Omental fat pad (tissue), 4 donors: ENCODE data around the gene SGMS1. TPM values are rescaled to one million over a fixed set of nuclear protein-coding genes. Genes with fewer than 3 reads are reported as not detected.
"Not testable (repeated sequence)": the region's sequence is repeated elsewhere in the genome, so short reads cannot be mapped to it uniquely, and the experiment has no call there.

Experiments
- ATAC-seq: fragments of 150-250 bp; one replicate; pipeline ENCODE4 v1.9.1; 2016; ENCODE audit warnings: mild to moderate bottlenecking, moderate library complexity; ENCODE audit not compliant: low FRiP score
- DNase-seq: peaks from one replicate; pipeline ENCODE4 v3.0.0-alpha.2; 2019; ENCODE audit warnings: low spot score
- total RNA-seq, 4 donors: library from RNA; depleted of rRNA; stranded (reverse); fragments of >200 nt; gene quantifications; one replicate each; pipeline ENCODE4 v1.1.0, GENCODE V29; 2016
- TF ChIP-seq, protein P1 (sequence below), 3 donors: fragments of 450-650 bp; IDR thresholded peaks; one replicate each; pipeline ENCODE4 v1.5.1; 2016 to 2017; ENCODE audit warnings: antibody characterized with exemption in 3 of 3, mild to moderate bottlenecking in 3 of 3, moderate library complexity in 2 of 3

Gene SGMS1
- total RNA-seq, 4 donors from 2014 or later = 82.5 to 136 (median 96.4) TPM

DNA sequence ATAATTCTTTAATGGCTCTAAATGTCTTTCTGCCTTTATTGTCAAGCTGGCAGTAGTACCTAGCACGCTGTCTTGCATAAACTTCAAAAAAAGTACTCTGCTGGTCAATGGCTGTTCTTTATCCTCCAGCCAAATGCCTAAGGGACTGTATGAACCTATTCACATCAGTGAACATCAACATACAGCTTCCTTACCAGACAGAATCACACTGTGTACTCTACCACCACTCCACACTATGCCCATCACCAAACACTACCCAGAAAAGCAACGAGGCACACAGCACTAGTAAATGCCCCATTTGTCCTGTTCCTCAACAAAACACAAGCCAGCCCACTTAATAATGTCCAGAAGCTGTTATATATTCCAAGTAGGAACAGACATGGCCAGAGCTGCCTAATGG, 127.5 kb downstream of the SGMS1 start:
- TF ChIP-seq, protein P1, sequence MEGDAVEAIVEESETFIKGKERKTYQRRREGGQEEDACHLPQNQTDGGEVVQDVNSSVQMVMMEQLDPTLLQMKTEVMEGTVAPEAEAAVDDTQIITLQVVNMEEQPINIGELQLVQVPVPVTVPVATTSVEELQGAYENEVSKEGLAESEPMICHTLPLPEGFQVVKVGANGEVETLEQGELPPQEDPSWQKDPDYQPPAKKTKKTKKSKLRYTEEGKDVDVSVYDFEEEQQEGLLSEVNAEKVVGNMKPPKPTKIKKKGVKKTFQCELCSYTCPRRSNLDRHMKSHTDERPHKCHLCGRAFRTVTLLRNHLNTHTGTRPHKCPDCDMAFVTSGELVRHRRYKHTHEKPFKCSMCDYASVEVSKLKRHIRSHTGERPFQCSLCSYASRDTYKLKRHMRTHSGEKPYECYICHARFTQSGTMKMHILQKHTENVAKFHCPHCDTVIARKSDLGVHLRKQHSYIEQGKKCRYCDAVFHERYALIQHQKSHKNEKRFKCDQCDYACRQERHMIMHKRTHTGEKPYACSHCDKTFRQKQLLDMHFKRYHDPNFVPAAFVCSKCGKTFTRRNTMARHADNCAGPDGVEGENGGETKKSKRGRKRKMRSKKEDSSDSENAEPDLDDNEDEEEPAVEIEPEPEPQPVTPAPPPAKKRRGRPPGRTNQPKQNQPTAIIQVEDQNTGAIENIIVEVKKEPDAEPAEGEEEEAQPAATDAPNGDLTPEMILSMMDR (IDR thresholded peaks at IDR 0.05) = no peak
- no peak for DNase-seq
- ATAC-seq = no peak

DNA sequence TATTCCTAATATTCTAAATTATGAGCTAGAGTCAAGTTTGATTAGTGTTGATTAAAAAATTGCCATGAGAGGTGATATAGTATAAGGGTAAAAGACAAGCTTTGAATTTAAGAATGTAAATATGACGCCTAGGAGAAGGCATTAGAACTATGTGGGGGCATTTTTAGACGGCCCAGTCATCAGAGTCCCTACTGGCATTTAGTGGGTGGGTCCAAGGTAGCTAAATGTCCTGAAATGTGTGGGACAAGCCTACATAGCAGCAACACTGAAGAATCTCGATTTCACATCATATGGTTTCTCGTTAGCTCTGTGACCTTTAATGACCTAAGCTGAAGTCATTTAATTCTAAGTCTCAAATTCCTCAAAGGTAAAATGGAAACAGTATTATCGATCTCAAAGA, 133.5 kb downstream of the SGMS1 start:
- TF ChIP-seq, protein P1 (IDR thresholded peaks at IDR 0.05) = no peak
- DNase-seq (no peak), ATAC-seq (no peak)

DNA sequence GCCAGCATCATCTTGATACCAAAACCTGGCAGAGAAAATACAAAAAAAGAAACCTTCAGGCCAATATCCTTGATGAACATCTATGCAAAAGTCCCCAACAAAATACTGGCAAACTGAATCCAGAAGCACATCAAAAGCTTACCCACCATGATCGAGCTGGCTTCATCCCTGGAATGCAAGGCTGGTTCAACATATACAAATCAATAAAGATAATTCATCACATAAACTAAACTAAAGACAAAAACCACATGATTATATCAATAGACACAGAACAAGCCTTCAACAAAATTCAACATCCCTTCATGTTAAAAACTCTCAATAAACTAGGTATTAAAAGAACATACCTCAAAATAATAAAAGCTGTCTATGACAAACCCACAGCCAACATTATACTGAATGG, 139.2 kb downstream of the SGMS1 start:
- ATAC-seq, DNase-seq: not testable (repeated sequence)

DNA sequence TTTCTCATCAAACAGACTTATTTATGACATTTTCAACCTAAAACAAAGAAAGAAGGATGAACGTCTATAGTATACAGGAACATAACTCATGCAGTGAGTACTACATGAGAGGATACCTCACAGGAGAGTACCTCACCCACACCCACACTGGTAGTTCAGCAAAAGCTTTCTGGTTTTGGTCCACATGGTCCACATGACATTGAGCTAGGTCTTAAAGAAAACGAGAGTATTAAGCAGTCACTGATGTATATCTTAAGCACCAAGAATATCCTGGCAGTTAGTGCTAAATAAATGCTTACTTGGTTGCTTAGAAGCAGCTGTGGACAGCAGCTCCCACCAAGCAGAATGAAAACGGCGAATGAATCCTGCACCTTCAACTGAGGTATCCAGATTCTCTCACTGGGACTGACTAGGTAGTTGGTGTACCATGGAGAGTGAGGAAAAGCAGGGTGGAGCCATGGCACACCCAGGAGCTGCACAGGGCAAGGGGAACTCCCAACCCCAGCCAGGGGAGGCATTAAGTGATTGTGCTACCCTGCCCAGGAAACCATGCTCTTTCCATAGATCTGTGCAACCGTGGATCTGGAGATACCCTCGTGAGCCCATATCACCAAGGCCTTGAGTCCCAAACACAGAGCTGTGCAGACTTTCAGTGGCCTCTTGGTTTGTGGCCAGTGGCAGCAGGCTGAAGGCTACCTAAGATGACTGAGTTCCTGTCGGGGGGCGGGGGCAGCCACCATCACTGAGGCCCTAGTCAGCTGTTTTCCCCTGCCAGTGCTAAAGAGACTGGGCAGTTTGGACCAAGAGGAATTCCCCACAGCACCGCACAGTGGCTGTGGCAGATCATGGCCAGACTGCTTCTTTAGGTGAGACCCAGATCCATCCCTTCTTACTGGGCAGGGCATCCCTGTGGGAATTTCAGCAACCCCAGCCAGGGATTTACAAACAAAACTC, 143.4 kb downstream of the SGMS1 start:
- ATAC-seq = no peak
- no peak for DNase-seq
- TF ChIP-seq, protein P1 (IDR thresholded peaks at IDR 0.05) = no peak

DNA sequence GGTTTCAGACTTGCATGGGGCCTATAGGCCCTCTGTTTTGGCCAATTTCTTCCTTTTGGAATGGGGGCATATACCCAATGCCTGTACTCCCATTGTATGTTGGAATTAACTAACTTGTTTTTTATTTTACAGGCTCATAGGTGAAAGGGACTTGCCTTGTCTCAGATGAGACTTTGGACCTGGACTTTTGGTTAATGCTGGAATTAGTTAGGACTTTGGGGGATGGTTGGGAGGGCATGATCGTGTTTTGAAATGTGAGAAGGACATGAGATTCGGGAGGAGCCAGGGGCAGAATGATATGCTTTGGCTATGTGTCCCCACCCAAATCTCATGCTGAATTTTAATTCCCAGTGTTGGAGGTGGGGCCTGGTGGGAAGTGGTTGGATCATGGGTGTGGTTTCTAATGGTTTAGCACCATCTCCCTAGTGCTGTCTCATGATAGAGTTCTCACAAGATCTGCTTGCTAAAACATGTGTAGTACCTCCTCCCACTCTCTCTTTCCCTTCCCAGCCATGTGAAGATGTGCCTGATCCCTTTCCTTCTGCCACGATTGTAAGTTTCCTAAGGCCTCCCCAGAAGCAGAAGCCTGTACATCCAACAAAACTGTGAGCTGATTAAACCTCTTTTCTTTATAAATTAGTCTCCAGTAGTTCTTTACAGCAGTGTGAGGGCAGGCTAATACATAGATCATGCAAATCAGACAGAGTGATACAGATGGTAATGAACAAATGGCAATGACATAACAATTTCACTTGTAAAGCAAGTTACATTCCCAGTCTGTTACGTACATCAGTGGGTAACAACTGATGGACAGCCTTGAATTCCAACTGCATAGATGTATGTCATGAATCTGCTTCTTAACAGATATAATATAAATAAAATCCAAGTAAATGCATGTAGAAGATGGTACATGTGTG, 146.2 kb downstream of the SGMS1 start:
- TF ChIP-seq, protein P1 (IDR thresholded peaks at IDR 0.05) = no peak
- DNase-seq = no peak
- no peak for ATAC-seq

DNA sequence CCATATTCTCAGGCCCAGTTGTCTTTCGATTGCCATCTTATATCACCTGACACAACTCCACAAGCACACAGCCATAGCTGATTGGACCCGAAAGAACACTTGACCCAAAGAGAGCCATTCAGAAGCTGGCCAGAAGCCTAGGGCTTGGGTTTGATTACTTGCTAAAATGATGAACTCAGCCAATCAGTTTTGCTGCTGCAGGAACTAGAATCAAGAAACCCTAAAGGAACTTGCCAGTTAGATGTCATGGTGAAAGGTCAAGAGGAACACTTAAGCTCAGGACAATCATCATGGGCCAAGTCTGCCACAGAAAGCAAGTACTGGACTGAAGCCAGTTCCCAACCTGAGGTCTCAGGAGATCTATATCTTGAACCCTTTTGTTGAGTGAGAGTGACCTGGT, 150.0 kb downstream of the SGMS1 start:
- TF ChIP-seq, protein P1 (IDR thresholded peaks at IDR 0.05) = no peak
- ATAC-seq (no peak), DNase-seq (no peak)

DNA sequence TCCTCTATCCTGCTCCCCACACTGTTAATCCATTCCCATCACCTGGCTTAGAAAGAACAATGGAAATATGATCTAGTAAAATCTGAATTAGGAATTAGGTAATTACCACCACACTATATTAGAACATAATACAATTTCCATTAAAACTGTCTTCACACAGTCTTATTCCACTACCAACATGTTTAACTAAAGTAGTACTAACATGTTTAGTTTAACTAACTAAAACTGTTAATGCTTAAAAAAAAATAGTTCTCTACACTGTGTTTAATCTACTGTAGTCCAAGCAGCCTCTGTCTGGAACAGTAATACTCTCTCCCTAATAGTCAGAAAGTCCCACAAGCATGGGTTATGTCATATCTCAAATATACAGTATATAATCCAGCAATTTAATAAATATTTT, 150.8 kb downstream of the SGMS1 start:
- no peak for DNase-seq
- ATAC-seq = no peak
- TF ChIP-seq, protein P1 (IDR thresholded peaks at IDR 0.05) = no peak
